Measurements from ENCODE around the gene YIPF1. TPM values are rescaled to one million over a fixed set of nuclear protein-coding genes. Genes with fewer than 3 reads are reported as not detected.

The YIPF1 gene
- total RNA-seq = 22.2 and 22.5 TPM in 2 replicates
- polyA plus RNA-seq (2012) = 31.0 TPM

GRCh38 chr1:53889304-53890298 lies at the start of gene YIPF1:
Gene YIPF1, minus strand, starts transcription at chr1:53889797. Its CDS starts 860 bp downstream, at chr1:53888937.
- peak; percentile 90 for DNase-seq (ENCODE audit: low read depth)

GRCh38 chr1:53938136-53938830 lies 48.7 kb upstream of the YIPF1 start:
- no peak for DNase-seq (ENCODE audit: low read depth)

GRCh38 chr1:53936430-53936829 lies 46.8 kb upstream of the YIPF1 start:
- DNase-seq (ENCODE audit: low read depth) = no peak

GRCh38 chr1:53934170-53934765 lies 44.7 kb upstream of the YIPF1 start:
- no peak for DNase-seq (ENCODE audit: low read depth)

GRCh38 chr1:53931523-53931922 lies 41.9 kb upstream of the YIPF1 start:
- no peak for DNase-seq (ENCODE audit: low read depth)

GRCh38 chr1:53930932-53931331 lies 41.3 kb upstream of the YIPF1 start:
- no peak for DNase-seq (ENCODE audit: low read depth)

GRCh38 chr1:53929246-53929960 lies 39.8 kb upstream of the YIPF1 start:
- no peak for DNase-seq (ENCODE audit: low read depth)

- DNase-seq (ENCODE audit: low read depth) = peak; percentile 80
Measured at GRCh38 chr1:53927376-53927881, 37.8 kb upstream of the YIPF1 start.

GRCh38 chr1:53919675-53920066 lies 30.1 kb upstream of the YIPF1 start:
- peak; percentile 40 for DNase-seq (ENCODE audit: low read depth)

GRCh38 chr1:53918343-53918742 lies 28.7 kb upstream of the YIPF1 start:
- DNase-seq (ENCODE audit: low read depth) = no peak

- DNase-seq (ENCODE audit: low read depth) = no peak
Measured at GRCh38 chr1:53913352-53914033, 23.9 kb upstream of the YIPF1 start.

GRCh38 chr1:53911442-53911841 lies 21.8 kb upstream of the YIPF1 start:
- DNase-seq (ENCODE audit: low read depth) = no peak

- DNase-seq (ENCODE audit: low read depth) = no peak
Measured at GRCh38 chr1:53909946-53910345, 20.3 kb upstream of the YIPF1 start.

GRCh38 chr1:53906121-53906520 lies 16.5 kb upstream of the YIPF1 start:
- DNase-seq (ENCODE audit: low read depth) = no peak

- no peak for DNase-seq (ENCODE audit: low read depth)
Measured at GRCh38 chr1:53905509-53905908, 15.9 kb upstream of the YIPF1 start.

- peak; percentile 87 for DNase-seq (ENCODE audit: low read depth)
Measured at GRCh38 chr1:53902235-53903138, 12.9 kb upstream of the YIPF1 start.

GRCh38 chr1:53899708-53900107 lies 10.1 kb upstream of the YIPF1 start:
- no peak for DNase-seq (ENCODE audit: low read depth)

GRCh38 chr1:53899206-53899628 lies 9.6 kb upstream of the YIPF1 start:
- peak; percentile 87 for DNase-seq (ENCODE audit: low read depth)

- DNase-seq (ENCODE audit: low read depth) = peak; percentile 51
Measured at GRCh38 chr1:53896635-53897229, 7.1 kb upstream of the YIPF1 start.
